Measurements from ENCODE around the gene ADGRG3. TPM values are rescaled to one million over a fixed set of nuclear protein-coding genes. Genes with fewer than 3 reads are reported as not detected.
A peak's percentile ranks its signal among the peaks of the same experiment; 100 is the strongest.

ADGRG3 gene
- total and polyA plus RNA-seq, 12 donors: 0.14 to 2.0 (median 0.45) TPM; not detected in 4

DNA sequence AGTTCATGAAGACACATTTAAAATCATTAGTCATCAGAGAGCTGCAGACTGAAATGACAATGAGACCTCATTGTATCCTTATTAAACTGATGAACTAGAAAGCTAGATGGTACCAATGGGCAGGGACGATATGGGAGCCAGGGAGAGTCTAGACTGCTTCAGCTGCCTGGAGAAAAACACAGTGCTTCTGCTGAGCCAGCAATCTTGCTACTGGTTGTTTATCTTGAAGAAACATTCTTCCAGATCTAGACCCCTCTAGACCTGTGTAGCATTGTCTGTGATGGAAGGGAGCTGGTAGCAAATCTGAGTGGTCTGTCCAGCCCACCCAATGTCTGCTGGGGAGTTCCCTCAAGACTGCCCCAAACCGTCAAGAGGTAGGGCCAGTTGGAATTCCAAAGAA, 24.5 kb downstream of the ADGRG3 start:
- H3K27ac ChIP-seq: no peak overlapping the region
- no peak for DNase-seq
- H3K27me3 ChIP-seq: peaks cover 16% of the 10 kb centered on the region
- no peak for TF ChIP-seq POLR2A (IDR thresholded peaks at IDR 0.05)
- TF ChIP-seq, protein P1, sequence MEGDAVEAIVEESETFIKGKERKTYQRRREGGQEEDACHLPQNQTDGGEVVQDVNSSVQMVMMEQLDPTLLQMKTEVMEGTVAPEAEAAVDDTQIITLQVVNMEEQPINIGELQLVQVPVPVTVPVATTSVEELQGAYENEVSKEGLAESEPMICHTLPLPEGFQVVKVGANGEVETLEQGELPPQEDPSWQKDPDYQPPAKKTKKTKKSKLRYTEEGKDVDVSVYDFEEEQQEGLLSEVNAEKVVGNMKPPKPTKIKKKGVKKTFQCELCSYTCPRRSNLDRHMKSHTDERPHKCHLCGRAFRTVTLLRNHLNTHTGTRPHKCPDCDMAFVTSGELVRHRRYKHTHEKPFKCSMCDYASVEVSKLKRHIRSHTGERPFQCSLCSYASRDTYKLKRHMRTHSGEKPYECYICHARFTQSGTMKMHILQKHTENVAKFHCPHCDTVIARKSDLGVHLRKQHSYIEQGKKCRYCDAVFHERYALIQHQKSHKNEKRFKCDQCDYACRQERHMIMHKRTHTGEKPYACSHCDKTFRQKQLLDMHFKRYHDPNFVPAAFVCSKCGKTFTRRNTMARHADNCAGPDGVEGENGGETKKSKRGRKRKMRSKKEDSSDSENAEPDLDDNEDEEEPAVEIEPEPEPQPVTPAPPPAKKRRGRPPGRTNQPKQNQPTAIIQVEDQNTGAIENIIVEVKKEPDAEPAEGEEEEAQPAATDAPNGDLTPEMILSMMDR (IDR thresholded peaks at IDR 0.05): no peak
- H3K4me1 ChIP-seq (replicated peaks in 1 of 2): no peaks in the 10 kb centered on the region
- intact Hi-C loops (cut with DNase I): no loop called here
- H3K9me3 ChIP-seq (replicated peaks in 1 of 3): no peaks in the 10 kb centered on the region
- 20 to 72% (median 55%) methylated on average over 2 of the region's 2 CpGs; no CpG with 5 or more reads in 1 of the 4 donors for WGBS, 4 donors
- no peak overlapping the region for H3K4me3 ChIP-seq
- no peaks in the 10 kb centered on the region for H3K36me3 ChIP-seq (replicated peaks in 1 of 2)

DNA sequence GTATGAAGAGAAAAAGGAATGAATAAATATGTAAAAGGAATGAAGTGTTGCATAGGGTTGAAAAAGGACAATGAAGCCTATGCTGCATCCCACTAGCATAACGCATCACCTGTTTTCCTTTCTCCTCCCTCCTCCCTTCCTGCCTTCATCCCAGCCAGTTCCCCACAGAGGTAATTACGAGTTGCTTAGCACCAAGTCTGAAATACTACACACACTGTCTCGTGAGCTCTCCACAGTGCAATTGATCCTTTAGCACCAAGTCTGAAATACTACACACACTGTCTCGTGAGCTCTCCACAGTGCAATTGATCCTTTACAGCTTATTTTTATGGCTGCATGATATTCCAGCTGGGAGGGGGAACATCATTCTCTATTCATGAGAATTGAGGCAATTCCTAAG, 25.4 kb downstream of the ADGRG3 start:
- intact Hi-C loops (cut with DNase I): no loop called here
- TF ChIP-seq POLR2A (IDR thresholded peaks at IDR 0.05): no peak
- TF ChIP-seq, protein P1 (IDR thresholded peaks at IDR 0.05): no peak
- no peaks in the 10 kb centered on the region for H3K36me3 ChIP-seq (replicated peaks in 1 of 2)
- H3K27ac ChIP-seq: no peak overlapping the region
- 68 to 87% (median 77%) methylated on average over 3 to 4 of the region's 4 CpGs; no CpG with 5 or more reads in 1 of the 4 donors for WGBS, 4 donors
- H3K4me1 ChIP-seq (replicated peaks in 1 of 2): no peaks in the 10 kb centered on the region
- no peaks in the 10 kb centered on the region for H3K9me3 ChIP-seq (replicated peaks in 1 of 3)
- peaks cover 16% of the 10 kb centered on the region for H3K27me3 ChIP-seq
- no peak for DNase-seq
- H3K4me3 ChIP-seq: no peak overlapping the region

DNA sequence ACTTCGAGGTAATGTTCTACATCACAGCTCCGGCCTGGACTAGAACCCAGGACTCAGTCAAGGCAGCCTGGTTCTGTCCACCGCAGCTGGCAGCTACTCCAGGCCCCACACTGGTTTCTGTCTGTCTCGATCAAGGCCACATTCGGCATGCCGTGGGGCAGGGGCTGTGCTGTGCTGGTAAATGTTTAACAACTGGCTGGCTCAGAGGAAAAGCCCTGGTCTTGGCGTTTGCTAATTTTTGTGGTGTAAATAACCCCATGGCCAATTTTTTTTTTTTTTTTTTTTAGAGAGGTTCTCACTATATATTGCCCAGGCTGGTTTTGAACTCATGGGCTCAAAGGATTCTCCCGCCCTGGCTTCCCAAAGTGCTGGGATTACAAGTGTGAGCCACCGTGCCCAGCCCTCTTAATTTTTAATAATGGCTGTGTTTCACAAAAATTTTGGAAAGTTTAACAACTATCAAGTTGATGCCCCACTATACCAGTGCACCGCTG, 26.2 kb downstream of the ADGRG3 start:
- peaks cover 13% of the 10 kb centered on the region for H3K27me3 ChIP-seq
- no peak for DNase-seq
- intact Hi-C loops (cut with DNase I): no loop called here
- no peaks in the 10 kb centered on the region for H3K4me1 ChIP-seq (replicated peaks in 1 of 2)
- 41 to 53% (median 46%) methylated on average over 10 of the region's 10 CpGs for whole genome bisulfite sequencing, 4 donors
- TF ChIP-seq, protein P1 (IDR thresholded peaks at IDR 0.05): no peak
- no peak for TF ChIP-seq POLR2A (IDR thresholded peaks at IDR 0.05)
- H3K36me3 ChIP-seq (replicated peaks in 1 of 2): no peaks in the 10 kb centered on the region
- no peaks in the 10 kb centered on the region for H3K9me3 ChIP-seq (replicated peaks in 1 of 3)
- no peak overlapping the region for H3K27ac ChIP-seq
- no peak overlapping the region for H3K4me3 ChIP-seq

DNA sequence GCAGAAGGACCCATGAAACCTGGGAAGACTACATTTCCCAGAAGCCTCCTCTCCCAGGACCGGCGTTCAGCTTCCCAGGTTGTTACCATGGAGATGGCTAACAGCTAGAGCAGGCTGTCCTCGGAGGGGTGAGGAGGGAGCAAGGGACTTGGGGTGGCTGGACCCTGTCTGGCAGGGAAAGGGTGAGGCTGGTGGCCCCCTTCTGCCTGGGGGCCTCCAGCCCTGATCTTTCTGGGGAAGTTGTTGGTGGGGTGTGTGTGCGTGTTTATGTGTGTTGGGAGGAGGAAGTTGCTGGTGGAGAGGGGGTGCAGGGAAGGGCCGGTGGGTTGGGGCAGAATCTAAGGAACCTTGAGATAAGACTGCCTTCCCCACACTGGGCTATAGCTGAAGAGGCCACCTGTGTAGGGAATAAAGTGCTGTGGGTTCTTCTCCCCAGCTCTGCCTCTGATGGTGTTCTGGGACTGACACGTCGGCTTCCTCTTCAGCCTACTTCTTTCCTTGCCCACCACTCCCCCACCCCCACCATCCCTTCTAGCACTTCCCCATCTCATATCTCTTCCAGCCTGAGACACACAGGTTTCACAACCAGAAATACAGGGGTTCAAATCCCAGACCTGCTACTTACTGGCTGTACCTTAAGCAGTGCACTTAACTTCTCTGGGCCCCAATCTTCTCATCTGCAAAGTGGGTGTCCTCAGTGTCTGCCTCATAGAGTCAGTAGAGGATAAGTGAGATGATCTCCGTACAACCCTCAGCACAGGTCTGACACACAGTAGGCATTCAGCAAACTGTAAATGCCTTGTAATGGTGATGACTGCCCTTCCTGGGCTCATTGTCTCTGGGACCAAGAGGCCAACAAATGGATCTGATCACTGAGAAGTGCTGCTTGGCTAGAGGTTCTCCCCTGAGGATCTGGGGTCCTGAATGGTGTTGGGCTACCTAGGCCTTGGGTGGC, 26.9 kb downstream of the ADGRG3 start, which contains the start of gene DRC7:
TSS of gene DRC7 (plus strand) at position 82 of the 955 bp plus-strand sequence. CDS start 3,144 bp downstream, outside the sequence.
- H3K9me3 ChIP-seq (replicated peaks in 1 of 3): no peaks in the 10 kb centered on the region
- DNase-seq: peak; percentile 33 to 65 (median 46)
- no peak within 1 kb of the TSS for H3K27ac ChIP-seq
- peaks cover 10% of the 10 kb centered on the region for H3K27me3 ChIP-seq
- no peaks in the 10 kb centered on the region for H3K36me3 ChIP-seq (replicated peaks in 1 of 2)
- H3K4me3 ChIP-seq: no peak within 1 kb of the TSS
- no peaks in the 10 kb centered on the region for H3K4me1 ChIP-seq (replicated peaks in 1 of 2)
- no peak for TF ChIP-seq POLR2A (IDR thresholded peaks at IDR 0.05)
- TF ChIP-seq, protein P1 (IDR thresholded peaks at IDR 0.05): no peak
- WGBS, 4 donors: 22 to 38% (median 34%) methylated on average over 8 of the region's 8 CpGs
- intact Hi-C loops (cut with DNase I): no loop called here

Data from adrenal gland (tissue), 12 donors.